Stimulated activated CD8-positive, alpha-beta memory T cell treated with anti-CD3 and anti-CD28 coated beads, Interleukin-2, amount 100 ng/mL, for 1 hour (primary cell): Measurements from ENCODE around the gene PDE8A.
"Not testable (repeated sequence)": the region's sequence is repeated elsewhere in the genome, so short reads cannot be mapped to it uniquely, and the experiment has no call there.

Experiments
- DNase-seq, 2 donors: peaks; one replicate each; pipeline ENCODE4 v3.0.0-alpha.2; 2020; ENCODE audit warnings: low read depth in 2 of 2

PDE8A gene

DNA sequence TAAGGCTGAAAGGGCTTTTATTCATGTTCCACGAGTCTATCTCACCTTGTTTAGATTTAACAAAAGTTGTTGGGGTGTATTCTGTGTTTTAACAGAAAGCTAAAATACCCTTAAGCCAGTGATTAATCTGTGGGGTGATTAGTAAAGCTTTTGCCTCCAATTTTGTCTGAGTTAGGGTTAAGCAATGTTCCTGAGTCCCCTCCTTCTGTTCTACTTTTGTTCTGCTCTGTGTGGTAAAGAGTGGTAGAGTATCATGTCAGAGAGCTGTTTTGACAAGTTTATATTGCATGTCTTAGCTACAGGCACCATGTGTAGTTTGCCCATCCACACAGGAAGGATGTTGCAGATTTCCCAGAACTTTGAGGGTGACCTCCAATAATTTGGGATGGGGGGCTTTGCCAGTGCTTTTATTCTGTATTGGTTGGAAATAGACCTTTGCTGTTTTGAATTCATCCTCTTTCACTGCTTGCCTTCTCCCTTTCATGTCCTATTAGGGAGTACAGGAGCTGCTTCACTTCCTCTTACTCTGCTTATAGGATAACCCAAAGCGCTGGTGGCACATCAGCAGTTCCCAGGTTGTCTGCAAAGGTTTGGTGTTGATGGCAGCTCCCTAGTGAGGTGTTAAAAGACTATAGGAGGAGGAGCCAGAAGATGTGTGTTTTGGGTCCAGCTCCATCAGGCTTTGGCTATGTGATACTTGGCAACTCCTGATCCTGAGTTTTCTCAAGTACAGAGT is 7.4 kb downstream of the PDE8A start:
- DNase-seq = no peak

DNA sequence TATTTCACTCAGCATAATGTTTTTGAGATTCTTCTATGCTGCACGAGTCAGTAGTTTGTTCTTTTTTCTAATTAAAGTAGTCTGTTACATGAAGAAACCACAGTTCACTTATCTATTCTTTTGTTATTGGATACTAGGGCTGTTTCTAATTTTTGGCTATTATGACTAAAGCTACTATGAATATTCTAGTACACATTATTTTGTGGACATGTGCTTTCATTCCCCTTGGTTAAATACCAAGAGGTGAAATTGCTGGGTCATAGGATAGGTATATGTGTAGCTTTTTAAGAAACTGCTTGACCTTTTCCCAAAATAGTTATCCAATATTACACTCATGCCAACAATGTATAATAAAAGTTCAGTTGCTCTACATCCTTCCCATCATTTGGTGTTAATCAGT is 8.9 kb downstream of the PDE8A start:
- DNase-seq = no peak

DNA sequence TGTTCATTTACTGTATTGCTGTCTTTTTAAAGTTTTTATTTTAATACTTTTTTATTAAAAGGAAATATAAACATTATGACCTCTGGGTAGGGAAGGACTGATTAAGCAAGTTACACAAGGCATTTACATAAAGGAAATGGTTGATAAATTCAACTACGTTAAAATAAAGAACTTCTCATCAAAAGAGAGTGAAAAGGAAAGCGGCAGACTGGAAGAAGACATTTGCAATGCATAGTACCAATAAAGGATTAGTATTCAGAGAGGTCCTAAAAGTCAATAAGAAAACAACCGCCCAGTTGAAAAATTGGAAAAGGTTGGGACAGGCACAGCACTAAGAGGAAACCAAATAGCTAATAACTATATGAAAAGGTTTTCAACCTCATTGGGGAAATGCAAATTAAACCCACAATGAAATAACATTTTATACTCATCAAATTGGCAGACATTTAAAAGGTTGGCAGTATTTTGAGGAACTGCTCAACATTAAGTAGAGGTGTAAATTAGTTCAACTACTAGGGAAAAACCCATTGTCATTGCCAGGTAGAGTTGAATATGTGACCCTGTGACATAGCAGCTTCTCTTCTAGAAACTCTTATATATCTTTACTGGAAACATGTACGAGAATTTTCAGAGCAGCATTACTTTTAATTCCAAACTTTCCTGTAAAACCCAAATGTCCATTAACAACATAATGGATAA is 9.5 kb downstream of the PDE8A start:
- DNase-seq = no peak

DNA sequence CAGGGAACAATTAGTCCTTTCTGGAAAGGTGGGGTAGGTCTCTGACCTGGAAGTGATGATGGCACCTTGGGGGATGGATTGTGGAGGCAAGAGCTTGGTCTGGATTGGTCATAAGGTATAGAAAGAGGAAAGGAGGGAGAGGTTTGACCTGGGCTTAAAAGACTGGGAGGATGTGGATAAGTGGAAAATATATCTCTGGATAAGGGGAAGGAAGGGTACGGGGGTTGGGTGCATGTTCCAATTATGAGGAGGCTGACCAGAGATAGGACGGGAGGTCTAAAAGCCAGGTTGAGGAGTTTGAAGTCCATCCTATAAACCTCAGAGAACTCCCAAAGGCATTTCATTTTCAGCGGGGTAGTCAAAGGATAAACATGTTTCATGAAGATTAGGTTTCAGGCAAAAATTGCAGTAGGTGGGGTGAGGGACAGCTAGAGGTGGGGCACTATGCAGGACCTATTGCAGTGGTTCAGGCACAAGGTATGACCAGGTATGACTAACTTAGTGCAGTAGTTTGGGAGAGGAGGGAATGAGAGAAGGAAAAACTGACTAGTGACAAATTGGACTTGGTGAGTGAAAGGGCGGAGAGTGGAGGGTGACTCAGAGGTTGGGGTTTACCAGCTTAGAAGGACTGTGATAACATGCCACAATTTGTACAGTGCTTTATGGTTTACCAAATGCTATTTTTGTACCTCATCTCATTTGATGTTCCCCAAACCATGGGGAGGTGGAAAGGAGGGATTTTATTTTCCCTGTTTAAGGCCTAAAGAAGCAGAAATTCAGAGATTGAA is 10.7 kb downstream of the PDE8A start:
- no peak for DNase-seq

DNA sequence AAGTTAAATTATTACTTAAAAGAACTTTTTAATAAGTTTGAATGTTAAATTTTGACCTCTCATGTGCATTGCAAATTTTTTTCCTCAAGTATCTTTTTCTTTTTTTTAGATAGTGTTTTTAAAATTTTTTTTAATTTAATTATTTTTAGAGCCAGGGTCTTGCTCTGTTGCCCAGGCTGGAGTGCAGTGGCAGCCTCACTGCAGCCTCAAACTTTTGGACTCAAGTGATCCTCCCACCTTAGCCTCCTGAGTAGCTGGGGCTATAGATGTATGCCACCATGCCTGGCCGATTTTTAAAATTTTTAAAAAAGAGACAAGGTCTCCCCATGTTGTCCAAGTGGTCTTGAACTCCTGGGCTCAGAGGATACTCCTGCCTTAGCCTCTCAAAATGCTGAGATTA is 14.4 kb downstream of the PDE8A start:
- no peak for DNase-seq

DNA sequence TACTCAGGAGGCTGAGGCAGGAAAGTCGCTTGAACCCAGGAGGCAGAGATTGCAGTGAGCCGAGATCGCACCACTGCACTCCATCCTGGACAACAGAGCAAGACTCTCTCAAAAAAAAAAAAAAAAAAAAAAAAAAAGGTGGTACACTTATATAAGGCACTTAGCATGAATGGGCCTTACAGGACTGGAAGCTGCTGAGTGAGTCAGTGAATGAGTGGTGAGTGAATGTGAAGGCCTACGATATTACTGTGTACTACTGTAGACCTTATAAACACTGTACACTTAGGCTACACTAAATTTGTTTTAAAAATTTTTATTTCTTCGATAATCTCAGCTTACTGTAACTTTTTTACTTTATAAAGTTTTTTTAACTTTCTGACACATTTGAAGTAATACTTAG is 15.1 kb downstream of the PDE8A start:
- DNase-seq = not testable (repeated sequence)

DNA sequence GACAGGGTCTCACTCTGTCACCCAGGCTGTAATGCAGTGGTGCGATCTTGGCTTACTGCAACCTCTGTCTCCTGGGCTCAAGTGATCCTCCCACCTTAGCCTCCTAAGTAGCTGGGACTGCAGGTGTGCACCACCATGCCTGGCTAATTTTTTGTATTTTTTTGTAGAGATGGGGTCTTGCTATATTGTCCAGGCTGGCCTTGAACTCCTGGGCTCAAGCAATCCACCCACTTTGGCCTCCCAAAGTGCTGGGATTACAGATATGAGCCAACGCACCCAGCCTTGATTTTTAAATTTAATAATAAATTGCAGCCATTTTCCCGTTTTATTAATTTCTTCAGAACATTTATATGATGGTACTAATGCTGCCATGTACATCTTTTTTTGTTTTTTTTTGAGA is 15.6 kb downstream of the PDE8A start:
- DNase-seq = not testable (repeated sequence)

DNA sequence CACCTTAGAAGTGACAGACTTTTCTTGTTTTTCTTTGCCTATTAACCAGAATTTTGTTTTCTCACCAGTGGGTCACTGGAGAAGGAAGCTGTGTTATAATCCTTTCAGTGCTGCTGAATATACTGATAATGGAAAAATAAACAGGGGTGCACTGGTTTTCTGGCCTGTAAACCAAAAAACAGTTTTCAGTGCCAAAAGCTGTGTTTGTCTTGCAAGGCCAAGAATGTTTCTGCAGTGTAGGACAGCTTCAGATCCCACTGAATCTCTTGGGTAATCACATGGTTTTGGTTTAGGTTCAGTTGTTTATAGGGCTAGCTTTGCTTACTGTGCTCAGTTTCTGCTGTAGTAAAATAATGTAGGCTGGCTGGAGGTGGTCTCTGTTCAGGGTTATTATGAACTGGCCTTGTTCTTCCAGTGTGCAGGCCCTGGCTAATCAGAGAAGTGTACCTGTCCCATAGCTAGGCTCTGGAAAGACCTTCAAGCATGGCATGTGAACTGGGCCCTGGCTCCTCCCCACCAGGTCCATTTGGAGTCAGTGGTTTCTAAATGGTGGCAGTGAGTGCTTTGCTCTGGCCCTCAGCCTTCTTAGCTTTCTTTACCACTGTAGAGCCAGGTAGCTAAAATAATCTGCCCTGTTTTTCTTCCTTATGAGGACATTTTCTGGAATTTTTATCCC is 18.7 kb downstream of the PDE8A start:
- DNase-seq = no peak

DNA sequence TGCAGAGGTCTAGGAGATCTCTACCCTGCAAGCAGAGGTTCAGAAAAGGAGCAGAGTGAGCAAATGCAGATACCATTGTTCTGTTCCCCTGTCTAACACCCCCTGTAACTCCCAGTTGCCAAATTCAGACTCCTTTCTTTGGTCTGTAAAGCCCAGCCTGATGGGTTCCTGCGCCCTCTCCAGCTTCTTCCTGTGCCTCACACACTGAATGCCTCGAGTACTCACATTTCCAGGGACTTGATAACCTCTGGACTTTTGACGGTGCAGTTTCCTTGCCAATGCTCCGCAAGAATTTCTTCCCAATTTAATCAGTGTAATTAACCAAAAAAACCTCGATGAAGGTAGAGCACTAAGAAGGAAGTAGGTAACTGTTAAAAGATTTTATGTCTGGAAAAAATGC is 19.3 kb downstream of the PDE8A start:
- DNase-seq = no peak

DNA sequence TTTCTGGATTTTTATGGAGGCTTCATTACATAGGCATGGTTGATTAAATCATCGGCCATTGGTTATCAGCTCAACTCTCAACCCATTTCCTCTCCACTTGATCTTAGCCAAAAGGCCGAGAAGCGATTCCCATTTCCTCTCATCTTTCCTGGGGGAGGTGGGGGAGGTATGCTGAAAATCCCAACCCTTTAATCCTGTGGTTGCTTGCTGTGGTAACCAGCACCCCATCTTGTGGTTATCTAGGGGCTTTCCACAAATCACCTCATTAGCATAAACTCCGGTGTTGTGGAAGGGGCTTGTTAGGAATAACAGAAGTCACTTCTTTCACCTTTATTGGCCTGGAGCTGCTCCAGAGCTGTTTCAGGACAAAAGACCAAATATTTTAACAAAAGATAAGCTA is 20.9 kb downstream of the PDE8A start:
- DNase-seq = no peak

DNA sequence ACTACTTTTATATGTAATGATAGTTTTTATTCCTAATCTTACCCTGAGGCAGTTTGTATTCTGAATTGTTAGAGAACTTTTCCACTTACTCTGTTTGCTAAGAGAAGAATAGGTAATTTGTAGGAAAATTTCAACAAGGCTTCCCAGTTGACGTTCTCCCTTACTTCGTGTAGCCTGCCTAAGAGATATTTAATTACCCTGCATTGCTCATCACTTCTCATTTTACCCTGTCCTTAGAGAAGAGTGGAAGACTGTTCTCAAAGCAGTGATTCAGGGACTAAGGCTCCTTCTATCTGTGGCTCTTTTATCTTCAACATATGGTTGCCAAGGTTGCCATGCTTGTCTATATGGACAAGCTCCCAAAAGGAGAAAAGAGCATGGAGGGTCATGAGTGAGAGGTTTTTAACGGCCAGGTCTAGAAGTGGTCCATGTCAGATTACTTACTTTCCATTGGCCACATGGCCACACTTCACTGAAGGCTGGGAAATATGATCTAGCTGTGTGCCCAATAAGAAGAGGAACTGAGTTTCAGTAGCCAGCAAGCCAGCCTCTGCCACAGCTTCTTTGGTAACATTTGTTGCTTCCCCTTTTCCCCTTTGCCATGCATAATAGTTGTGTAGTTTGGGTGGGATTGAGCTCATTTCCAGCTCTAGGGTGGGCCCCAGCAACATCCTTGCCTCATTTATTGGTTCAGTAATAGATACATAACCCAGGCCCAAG is 22.1 kb downstream of the PDE8A start:
- DNase-seq = no peak

DNA sequence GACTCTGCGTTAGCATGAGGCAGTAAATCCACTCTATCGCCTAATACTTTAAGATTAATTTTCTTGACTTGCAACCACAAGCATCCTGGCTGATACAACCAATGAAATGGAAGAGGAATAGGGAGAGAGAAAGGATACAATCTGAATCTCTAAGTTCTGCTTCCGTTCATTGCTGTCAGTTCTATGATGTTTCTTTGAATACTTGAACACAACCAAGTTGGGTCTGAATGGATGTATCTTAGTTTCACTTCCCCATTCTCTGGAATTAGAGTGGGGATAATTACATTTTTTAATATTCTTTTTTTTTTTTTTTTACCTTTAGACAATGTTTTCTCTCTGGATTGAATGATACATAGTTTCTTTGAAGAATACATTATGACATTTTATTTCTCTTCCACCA is 22.9 kb downstream of the PDE8A start:
- no peak for DNase-seq

DNA sequence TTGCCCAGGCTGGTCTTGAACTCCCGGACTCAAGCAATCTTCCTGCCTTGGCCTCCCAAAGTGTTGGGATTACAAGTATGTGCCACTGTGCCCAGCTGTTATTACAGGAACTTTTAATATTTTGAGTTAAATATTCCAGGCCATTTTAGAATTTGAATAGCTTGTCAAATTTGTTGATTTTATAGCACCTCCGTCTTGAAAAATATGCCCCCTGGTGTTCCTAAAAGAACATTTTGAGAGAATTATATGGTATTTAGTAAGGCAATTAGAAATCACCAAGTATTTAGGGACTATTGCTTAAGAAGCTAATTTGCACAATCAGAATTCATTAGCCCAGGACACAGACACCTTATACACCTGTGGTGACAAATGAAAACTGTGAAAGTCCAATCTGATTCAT is 23.7 kb downstream of the PDE8A start:
- no peak for DNase-seq

DNA sequence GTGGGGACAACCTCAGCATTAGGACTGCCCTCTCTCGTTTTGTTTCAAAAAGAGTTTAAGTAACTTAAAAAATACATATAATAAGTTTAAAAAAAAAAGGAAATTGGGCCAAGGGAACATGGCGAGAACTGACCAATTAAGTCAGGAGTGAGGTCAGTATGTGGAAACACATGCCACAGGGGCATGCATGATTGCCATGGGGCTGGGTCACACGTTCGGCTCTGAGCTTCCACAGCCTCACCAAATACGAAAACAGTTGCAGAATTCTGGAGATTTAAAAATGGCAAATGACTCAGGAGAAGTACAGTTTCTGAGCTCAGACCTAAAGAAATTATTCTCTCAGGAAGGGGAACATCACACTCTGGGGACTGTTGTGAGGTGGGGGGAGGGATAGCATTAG is 24.1 kb downstream of the PDE8A start:
- DNase-seq = no peak

DNA sequence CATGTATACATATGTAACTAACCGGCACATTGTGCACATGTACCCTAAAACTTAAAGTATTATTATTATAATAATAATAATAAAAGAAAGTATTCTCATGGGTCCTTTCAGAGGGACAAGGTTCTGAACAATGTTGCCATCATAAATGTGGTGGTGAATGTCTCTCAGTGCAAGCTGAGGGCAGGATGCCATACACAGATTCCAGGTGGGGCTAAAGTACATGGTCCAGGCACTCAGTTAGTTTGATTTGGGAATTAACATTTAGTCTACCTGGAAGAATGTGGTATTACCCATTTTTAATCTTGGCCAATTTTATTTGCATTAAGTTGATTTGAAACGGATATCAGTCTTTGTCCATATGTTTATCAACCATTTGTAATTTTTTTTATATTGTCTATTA is 24.5 kb downstream of the PDE8A start:
- DNase-seq = no peak

DNA sequence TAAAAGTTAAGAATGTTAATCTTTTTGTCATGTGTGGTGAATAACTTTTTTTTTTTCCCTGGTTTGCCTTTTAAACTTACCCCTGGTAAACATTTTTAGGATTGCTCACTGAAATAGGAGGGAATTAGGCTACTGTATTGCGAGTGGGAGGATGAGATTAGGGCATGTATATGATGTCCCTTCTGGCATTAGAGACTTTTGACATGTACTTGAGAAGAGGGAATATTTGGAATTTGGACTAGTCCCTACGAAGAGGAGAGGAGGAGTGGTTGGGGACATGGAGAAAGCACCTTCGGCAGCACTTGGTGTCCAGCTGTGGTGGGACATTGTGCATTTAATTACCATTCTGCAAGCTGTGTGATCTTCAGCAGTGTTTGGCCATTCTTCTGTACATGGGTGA is 25.0 kb downstream of the PDE8A start:
- no peak for DNase-seq

DNA sequence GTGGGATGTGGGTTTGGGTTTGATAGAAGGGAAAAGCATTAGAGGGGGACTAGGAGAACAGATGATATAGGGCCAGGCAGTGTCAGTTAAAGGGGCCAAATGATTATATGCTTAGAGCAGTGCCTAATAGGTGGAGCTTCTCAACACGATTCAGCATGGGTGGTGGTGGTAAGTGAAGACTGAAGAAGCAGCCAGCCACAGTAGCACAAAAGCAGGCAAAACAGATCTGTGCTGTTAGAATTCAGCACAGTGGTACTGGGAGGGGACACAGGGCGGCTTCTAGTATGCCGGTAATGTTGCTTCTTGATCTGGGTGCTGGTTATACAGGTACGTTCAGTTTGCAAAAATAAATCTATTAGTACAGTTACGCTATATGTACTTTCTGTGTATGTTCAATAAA is 25.5 kb downstream of the PDE8A start:
- no peak for DNase-seq

DNA sequence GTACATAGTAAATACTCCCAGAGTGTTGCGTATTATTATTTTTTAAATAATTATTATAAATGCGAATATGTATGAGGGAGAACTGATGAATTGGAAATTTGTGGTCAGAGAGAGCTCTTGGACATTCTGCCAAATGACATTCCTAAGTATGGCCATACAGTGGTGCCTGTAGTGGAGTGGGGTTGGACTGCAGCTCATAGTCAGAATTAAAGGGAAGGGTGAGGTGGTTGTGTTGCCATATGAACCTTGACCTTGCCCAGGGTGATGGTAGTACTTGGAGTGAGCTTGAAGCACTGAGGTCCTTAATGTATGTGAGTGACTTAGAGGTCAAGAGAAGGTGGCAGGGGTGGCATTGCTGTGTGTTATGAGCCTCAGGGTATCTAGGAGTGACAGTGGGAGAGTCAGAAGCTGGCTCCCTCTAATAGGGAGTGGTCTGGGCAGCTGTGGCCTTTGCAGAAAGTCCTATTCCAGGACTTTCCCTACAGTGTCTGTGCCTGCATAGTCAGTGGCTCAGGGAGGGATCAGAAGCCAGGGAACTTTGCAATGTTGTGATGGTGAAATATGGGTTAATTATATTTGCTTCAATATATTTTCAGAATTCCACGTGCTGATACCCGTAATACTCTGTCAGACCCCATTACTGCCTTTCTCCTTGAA is 26.2 kb downstream of the PDE8A start:
- no peak for DNase-seq

DNA sequence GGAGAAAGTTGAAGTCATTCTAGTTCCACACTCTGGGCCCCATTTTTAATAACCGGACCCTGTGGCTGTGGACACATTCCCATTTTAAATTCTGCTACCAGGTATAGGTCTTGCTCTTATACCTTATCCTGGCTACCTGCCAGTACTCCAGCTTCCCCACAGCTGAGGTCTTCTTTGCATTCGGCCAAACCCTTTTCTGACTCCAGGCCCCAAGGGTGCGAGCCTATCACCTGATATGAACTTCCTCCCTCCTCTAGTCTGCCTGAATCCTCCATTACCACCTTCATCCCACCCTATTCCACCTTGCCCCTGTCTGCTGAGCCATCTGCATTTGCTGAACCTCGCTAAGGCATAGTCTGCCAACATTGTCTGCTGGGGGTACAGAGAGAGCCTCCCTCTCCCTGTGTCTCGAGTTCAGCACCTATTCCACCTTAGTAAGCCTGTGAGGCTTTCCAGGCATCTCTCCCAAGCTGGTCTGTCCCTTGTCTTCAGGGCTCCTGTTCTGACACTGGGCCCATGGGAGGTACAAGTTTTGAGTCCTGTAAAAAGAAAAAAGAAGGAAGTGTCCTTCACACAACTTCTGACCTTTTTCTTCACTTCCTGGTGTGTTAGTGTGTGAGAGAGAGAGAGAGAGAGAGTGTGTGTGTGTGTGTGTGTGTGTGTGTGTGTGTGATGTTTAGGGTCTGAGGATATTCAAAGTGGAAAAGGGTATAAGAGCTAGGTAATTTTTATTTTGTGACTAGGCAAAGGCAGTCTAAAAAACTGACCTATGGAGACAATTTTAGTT is 27.0 kb downstream of the PDE8A start:
- DNase-seq = no peak

DNA sequence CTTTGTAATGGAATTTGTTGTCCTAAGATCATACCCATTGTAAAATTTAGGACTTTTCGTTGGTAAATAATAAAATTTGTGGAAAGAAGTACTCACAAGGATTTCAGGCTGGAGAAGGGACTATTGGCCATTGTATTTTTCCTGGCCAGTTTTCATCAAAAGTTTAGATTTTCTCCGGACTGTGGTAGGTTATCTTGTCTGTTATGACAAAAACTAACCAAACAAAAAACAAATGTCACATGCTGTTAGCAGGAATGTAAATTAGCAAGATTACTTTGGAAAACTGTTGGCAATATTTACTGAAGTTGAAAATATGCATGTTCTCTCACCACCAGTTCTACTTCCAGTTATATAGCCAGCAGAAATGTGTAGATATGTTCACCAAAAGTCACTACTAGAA is 27.8 kb downstream of the PDE8A start:
- DNase-seq = no peak

DNA sequence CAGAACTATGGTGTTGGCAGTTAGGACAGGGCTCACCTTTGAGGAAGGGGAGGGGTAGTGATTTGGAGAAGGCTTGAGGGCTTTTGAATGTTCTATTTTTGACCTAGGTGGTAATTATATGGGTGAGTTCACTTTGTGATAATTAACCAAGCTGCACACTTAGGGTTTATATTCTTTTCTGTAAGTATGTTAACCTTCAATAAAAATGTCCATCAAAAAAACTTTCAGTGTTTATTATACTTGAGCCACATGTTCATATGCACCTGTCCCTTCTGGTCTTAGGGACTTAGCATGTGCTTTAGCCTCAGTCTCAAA is 28.4 kb downstream of the PDE8A start:
- no peak for DNase-seq
